Hepatocyte (in vitro differentiated cells): Measurements from ENCODE around the gene NGFR.

ENCODE experiments used
- EZH2 ChIP-seq: fragments of 200-600 bp; sonication (generic); IDR thresholded peaks from 2 replicates; pipeline ENCODE4 v1.6.1; 2016; ENCODE audit warnings: antibody characterized with exemption, mild to moderate bottlenecking, borderline replicate concordance
- EZH2phosphoT487 ChIP-seq: fragments of 200-600 bp; sonication (generic); IDR thresholded peaks from one replicate; pipeline ENCODE4 v1.6.1; 2018; ENCODE audit warnings: antibody characterized with exemption, mild to moderate bottlenecking, low read depth, moderate library complexity; ENCODE audit not compliant: unreplicated experiment, severe bottlenecking
- TF ChIP-seq, protein P1 (sequence below): fragments of 200-600 bp; sonication (generic); IDR thresholded peaks from 2 replicates; pipeline ENCODE4 v1.5.1; 2016; ENCODE audit warnings: antibody characterized with exemption, mild to moderate bottlenecking; ENCODE audit not compliant: poor library complexity

DNA sequence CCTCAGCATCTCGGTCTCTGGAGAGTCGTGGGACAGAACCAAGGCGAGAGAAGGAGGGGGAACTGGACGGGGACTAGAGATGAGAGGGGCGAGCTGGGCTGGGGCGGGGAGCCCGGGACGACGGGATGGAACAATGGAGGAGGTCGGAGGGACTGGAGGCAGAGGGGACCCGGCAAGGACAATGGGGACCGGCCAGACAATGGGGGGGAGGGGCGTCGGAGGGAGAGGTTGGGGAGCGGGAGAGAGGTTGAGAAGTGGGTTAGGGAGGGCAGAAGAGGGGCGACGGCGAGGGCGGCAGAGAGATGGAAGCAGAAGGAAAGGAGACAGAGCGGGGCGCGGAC, 719 bp downstream of the NGFR start:
- TF ChIP-seq EZH2 = no peak
- TF ChIP-seq, protein P1, sequence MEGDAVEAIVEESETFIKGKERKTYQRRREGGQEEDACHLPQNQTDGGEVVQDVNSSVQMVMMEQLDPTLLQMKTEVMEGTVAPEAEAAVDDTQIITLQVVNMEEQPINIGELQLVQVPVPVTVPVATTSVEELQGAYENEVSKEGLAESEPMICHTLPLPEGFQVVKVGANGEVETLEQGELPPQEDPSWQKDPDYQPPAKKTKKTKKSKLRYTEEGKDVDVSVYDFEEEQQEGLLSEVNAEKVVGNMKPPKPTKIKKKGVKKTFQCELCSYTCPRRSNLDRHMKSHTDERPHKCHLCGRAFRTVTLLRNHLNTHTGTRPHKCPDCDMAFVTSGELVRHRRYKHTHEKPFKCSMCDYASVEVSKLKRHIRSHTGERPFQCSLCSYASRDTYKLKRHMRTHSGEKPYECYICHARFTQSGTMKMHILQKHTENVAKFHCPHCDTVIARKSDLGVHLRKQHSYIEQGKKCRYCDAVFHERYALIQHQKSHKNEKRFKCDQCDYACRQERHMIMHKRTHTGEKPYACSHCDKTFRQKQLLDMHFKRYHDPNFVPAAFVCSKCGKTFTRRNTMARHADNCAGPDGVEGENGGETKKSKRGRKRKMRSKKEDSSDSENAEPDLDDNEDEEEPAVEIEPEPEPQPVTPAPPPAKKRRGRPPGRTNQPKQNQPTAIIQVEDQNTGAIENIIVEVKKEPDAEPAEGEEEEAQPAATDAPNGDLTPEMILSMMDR = no peak
- TF ChIP-seq EZH2phosphoT487 = no peak
